Measurements from ENCODE around the gene DPP6. TPM values are rescaled to one million over a fixed set of nuclear protein-coding genes. Genes with fewer than 3 reads are reported as not detected.

Gene DPP6
- total RNA-seq, 2 experiments from 2014 or later: not detected

GRCh38 chr7:154914996-154915380, 862.8 kb downstream of the DPP6 start:
- CTCF ChIA-PET: interaction anchor here (1.1 to 3.5 kb wide), 5 partner anchors 12 to 851 kb away, joined by 3 to 26 read pairs (median 11); no protein-coding TSS in a partner anchor
- peaks cover 5% of the 10 kb centered on the region for H3K4me1 Mint-ChIP-seq (ENCODE audit: low read depth)
- Histone ChIP-seq H3K27me3 (ENCODE audit: control insufficient read depth in 1 of 2, insufficient read depth in 2 of 2, low read length in 2 of 2) (peaks cover 0 to 10% of the 10 kb centered on the region in 2 experiments), H3K9me3 (ENCODE audit: control insufficient read depth in 1 of 2, insufficient read depth in 1 of 2, low read length in 2 of 2) (peaks cover 0 to 12% of the 10 kb centered on the region in 2 experiments), H3K4me1 (ENCODE audit: insufficient read depth, low read length) (peaks cover 10% of the 10 kb centered on the region), H3K36me3 (ENCODE audit: insufficient read depth, low read length) (no peaks in the 10 kb centered on the region), H3K4me3 (ENCODE audit: low read length) (no peak overlapping the region), H3K27ac (ENCODE audit: low read depth in 1 of 2, low read length in 2 of 2) (no peak overlapping the region)
- POLR2A ChIA-PET: interaction anchor here (1.6 to 2.4 kb wide), 2 partner anchors 13 to 88 kb away, joined by 6 to 15 read pairs; partner anchors contain the start of gene PAXIP1
- peak in 2 of 14 experiments; percentile 18 to 36 for DNase-seq
- TF ChIP-seq CTCF (IDR thresholded peaks at IDR 0.05): no peak
- intact Hi-C loops (cut with DNase I, micrococcal nuclease): loop anchor here (5.0 to 10.0 kb wide), 2 partner anchors 92 to 1560 kb away; no protein-coding TSS in a partner anchor
- ATAC-seq (ENCODE audit: poor library complexity): no peak
- no peak overlapping the region for H3K27ac Mint-ChIP-seq
- H3K27me3 Mint-ChIP-seq: peaks cover 17% of the 10 kb centered on the region
- no peak overlapping the region for H3K4me3 Mint-ChIP-seq
- no peaks in the 10 kb centered on the region for H3K9me3 Mint-ChIP-seq
- H3K36me3 Mint-ChIP-seq (ENCODE audit: low read depth): no peaks in the 10 kb centered on the region

DNA sequence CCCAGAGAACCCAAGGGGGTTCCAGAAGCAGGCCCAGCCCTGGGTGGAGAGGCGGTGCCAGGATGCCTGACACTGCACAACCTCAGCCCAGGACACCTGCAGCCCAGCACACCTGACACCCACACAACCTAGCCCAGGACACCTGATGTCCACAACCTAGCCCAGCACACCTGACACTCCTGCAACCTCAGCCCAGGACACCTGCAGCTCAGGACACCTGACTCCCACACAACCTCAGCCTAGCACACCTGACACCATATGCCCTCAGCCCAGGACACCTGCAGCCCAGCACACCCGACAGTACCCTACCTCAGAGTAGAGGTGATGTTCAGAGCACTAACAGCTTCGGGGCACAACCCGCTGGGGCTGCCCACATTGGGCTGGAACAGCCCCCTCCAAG, 863.4 kb downstream of the DPP6 start:
- Mint-ChIP-seq H3K27me3 (peaks cover 17% of the 10 kb centered on the region), H3K9me3 (no peaks in the 10 kb centered on the region), H3K4me1 (ENCODE audit: low read depth) (peaks cover 5% of the 10 kb centered on the region)

DNA sequence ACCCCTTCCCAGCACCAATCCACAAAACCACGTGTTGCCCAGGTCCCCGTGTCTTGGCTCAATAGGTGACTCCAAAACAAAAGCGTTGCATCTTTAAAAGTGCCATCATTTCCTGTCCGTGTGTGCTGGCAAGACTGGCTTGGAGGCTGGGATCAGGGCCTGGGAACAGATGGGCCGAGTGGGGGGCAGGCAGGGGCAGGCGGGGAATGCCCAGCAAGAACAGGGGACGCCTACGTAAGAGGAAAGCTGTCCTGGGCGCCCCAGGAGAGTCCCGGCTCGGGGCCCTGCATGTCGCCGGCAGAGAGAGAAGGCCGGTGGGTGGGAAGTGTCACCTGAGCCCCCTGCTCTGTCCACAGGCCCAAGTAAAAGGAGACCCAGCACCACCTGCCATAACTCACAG, 864.2 kb downstream of the DPP6 start:
- no peak overlapping the region for H3K4me3 ChIP-seq (ENCODE audit: low read length)
- no peak for ATAC-seq (ENCODE audit: poor library complexity)
- H3K27ac ChIP-seq (ENCODE audit: low read depth in 1 of 2, low read length in 2 of 2): no peak overlapping the region
- H3K36me3 ChIP-seq (ENCODE audit: insufficient read depth, low read length): no peaks in the 10 kb centered on the region
- ChIA-PET CTCF (no interaction called here), POLR2A (no interaction called here)
- H3K27me3 ChIP-seq (ENCODE audit: control insufficient read depth in 1 of 2, insufficient read depth in 2 of 2, low read length in 2 of 2): peaks cover 0 to 10% of the 10 kb centered on the region in 2 experiments
- peaks cover 0 to 5% of the 10 kb centered on the region in 2 experiments for H3K9me3 ChIP-seq (ENCODE audit: control insufficient read depth in 1 of 2, insufficient read depth in 1 of 2, low read length in 2 of 2)
- intact Hi-C loops (cut with DNase I, micrococcal nuclease): loop anchor here in 1 of 2 experiments (10.0 kb wide), 1 partner anchor 1558 kb away; no protein-coding TSS in a partner anchor
- no peak for TF ChIP-seq CTCF (IDR thresholded peaks at IDR 0.05)
- H3K4me1 ChIP-seq (ENCODE audit: insufficient read depth, low read length): peaks cover 10% of the 10 kb centered on the region
- Mint-ChIP-seq H3K36me3 (ENCODE audit: low read depth) (no peaks in the 10 kb centered on the region), H3K9me3 (no peaks in the 10 kb centered on the region), H3K4me3 (no peak overlapping the region), H3K27me3 (peaks cover 17% of the 10 kb centered on the region), H3K4me1 (ENCODE audit: low read depth) (peaks cover 5% of the 10 kb centered on the region), H3K27ac (no peak overlapping the region)
- DNase-seq: no peak

More for the DNA sequence above, 863.4 kb downstream of the DPP6 start:
- TF ChIP-seq CTCF (IDR thresholded peaks at IDR 0.05): no peak
- H3K36me3 ChIP-seq (ENCODE audit: insufficient read depth, low read length): no peaks in the 10 kb centered on the region
- no peak for DNase-seq
- peaks cover 10% of the 10 kb centered on the region for H3K4me1 ChIP-seq (ENCODE audit: insufficient read depth, low read length)
- no peak for ATAC-seq (ENCODE audit: poor library complexity)
- no peak overlapping the region for H3K4me3 ChIP-seq (ENCODE audit: low read length)
- CTCF ChIA-PET: interaction anchor here (3.5 kb wide), 1 partner anchor 11 kb away, joined by 26 read pairs; no protein-coding TSS in a partner anchor
- H3K36me3 Mint-ChIP-seq (ENCODE audit: low read depth): no peaks in the 10 kb centered on the region
- peaks cover 0 to 12% of the 10 kb centered on the region in 2 experiments for H3K9me3 ChIP-seq (ENCODE audit: control insufficient read depth in 1 of 2, insufficient read depth in 1 of 2, low read length in 2 of 2)
- H3K4me3 Mint-ChIP-seq: no peak overlapping the region
- no peak overlapping the region for H3K27ac Mint-ChIP-seq
- intact Hi-C loops (cut with DNase I, micrococcal nuclease): loop anchor here in 1 of 2 experiments (10.0 kb wide), 1 partner anchor 1559 kb away; no protein-coding TSS in a partner anchor
- peaks cover 0 to 10% of the 10 kb centered on the region in 2 experiments for H3K27me3 ChIP-seq (ENCODE audit: control insufficient read depth in 1 of 2, insufficient read depth in 2 of 2, low read length in 2 of 2)
- H3K27ac ChIP-seq (ENCODE audit: low read depth in 1 of 2, low read length in 2 of 2): no peak overlapping the region
- POLR2A ChIA-PET: no interaction called here

Data from CD4-positive, alpha-beta T cell (primary cell).